HepG2 (cell line): ENCODE measurements around the gene THRA. TPM values are rescaled to one million over a fixed set of nuclear protein-coding genes. Genes with fewer than 3 reads are reported as not detected.

Experiments
- ATAC-seq: fragments of 200-7000 bp; cut with Tn5 transposase; 3 replicates; pipeline ENCODE4 v1.9.1; 2020; ENCODE audit warnings: mild to moderate bottlenecking, moderate library complexity
- BruUV-seq: library from RNA; stranded (reverse); fragments of 400-500 nt; replicated peaks from 2 replicates; lab custom pipeline; 2021; lab: Mats Ljungman, UMichigan
- CTCF ChIA-PET: fragments of 300-600 bp; formaldehyde crosslinking; extraction: SDS; loops from one replicate; lab custom pipeline; 2021; ENCODE audit warnings: low total read pairs, inconsistent platforms, low intra/inter-chr PET ratio; lab: Yijun Ruan, JAX
- POLR2A ChIA-PET: fragments of 350-600 bp; sonication (Branson Sonifier 250); formaldehyde crosslinking; loops from one replicate; lab custom pipeline; 2020; ENCODE audit warnings: antibody characterized with exemption, inconsistent platforms; lab: Yijun Ruan, JAX
- DNase-seq: peaks from one replicate; pipeline ENCODE4 v3.0.0-alpha.2; 2015; ENCODE audit warnings: low spot score
- FAIRE-seq: peaks from 3 replicates; lab custom pipeline; 2011; peaks lifted over from hg19 to GRCh38; lab: Jason Lieb, UNC
- H2AFZ ChIP-seq: one replicate; pipeline ENCODE4 v1.6.1; 2011; ENCODE audit warnings: low read length, inconsistent platforms
- H3K27ac ChIP-seq: fragments of 300-600 bp; 3 replicates; pipeline ENCODE4 v1.8.0; 2011; ENCODE audit warnings: mixed run types, mild to moderate bottlenecking, mixed read lengths, low read length, inconsistent platforms; ENCODE audit not compliant: insufficient read depth; ENCODE audit errors: extremely low read length
- H3K27me3 ChIP-seq, 2 experiments: fragments of 200-600 bp in 1 of 2; 2 replicates in 1 of 2; 3 replicates in 1 of 2; pipeline versions ENCODE4 v1.6.0 to v1.8.0; 2011; ENCODE audit warnings: low read length in 2 of 2, mild to moderate bottlenecking in 2 of 2, moderate library complexity in 2 of 2, inconsistent platforms in 1 of 2; ENCODE audit not compliant: insufficient read depth in 2 of 2, control insufficient read depth in 1 of 2
- H3K36me3 ChIP-seq, 2 experiments: fragments of 200-600 bp in 1 of 2; replicated peaks in 1 of 2; 2 replicates in 1 of 2; 3 replicates in 1 of 2; pipeline versions ENCODE4 v1.5.1 to v1.8.0; 2011; ENCODE audit warnings: low read length in 2 of 2, inconsistent platforms in 1 of 2; ENCODE audit not compliant: insufficient read depth in 2 of 2, control insufficient read depth in 1 of 2
- H3K4me1 ChIP-seq: 2 replicates; pipeline ENCODE4 v1.5.1; 2012; ENCODE audit warnings: low read length, inconsistent platforms; ENCODE audit not compliant: insufficient read depth
- H3K4me2 ChIP-seq: 2 replicates; pipeline ENCODE4 v1.6.0; 2011; ENCODE audit warnings: low read depth, low read length, inconsistent platforms
- H3K4me3 ChIP-seq, 3 experiments: fragments of 200-600 bp in 1 of 3; sonication (generic), shearing (Covaris generic) in 1 of 3; replicated peaks in 1 of 3; 2 replicates each; pipeline ENCODE4 v1.5.1; 2011 to 2016; ENCODE audit warnings: low read length in 3 of 3, inconsistent platforms in 2 of 3, low read depth in 2 of 3, mild to moderate bottlenecking in 2 of 3, control low read depth in 1 of 3, mixed read lengths in 1 of 3; ENCODE audit not compliant: insufficient read depth in 1 of 3
- H3K79me2 ChIP-seq: one replicate; pipeline ENCODE4 v1.6.1; 2011; ENCODE audit warnings: low read length, inconsistent platforms; ENCODE audit not compliant: insufficient read depth
- H3K9ac ChIP-seq: 2 replicates; pipeline ENCODE4 v1.6.0; 2011; ENCODE audit warnings: mild to moderate bottlenecking, low read depth, low read length, inconsistent platforms; ENCODE audit not compliant: insufficient read depth
- H3K9me3 ChIP-seq: 2 replicates; pipeline ENCODE4 v1.5.1; 2012; ENCODE audit warnings: mild to moderate bottlenecking, low read length
- H4K20me1 ChIP-seq: 2 replicates; pipeline ENCODE4 v1.6.0; 2011; ENCODE audit warnings: inconsistent platforms, mild to moderate bottlenecking, low read length, moderate library complexity; ENCODE audit not compliant: insufficient read depth
- BCL6 ChIP-seq: IDR thresholded peaks from 2 replicates; pipeline ENCODE4 v1.6.1; 2016; ENCODE audit warnings: missing genetic modification reagents, missing compliant biosample characterization
- EEA1 ChIP-seq: sonication (generic); formaldehyde crosslinking; IDR thresholded peaks from 2 replicates; pipeline ENCODE4 v1.5.1; 2020; ENCODE audit warnings: mild to moderate bottlenecking, missing genetic modification reagents, borderline replicate concordance
- FOSL2 ChIP-seq: sonication (generic); formaldehyde crosslinking; IDR thresholded peaks from 2 replicates; pipeline ENCODE4 v1.4.0; 2020; ENCODE audit warnings: missing genetic modification reagents
- HCFC1 ChIP-seq: fragments of 150-350 bp; IDR thresholded peaks from 2 replicates; pipeline ENCODE4 v1.6.1; 2014; ENCODE audit warnings: low read depth, low read length
- HNF4A ChIP-seq: sonication (generic); formaldehyde crosslinking; IDR thresholded peaks from 2 replicates; pipeline ENCODE4 v1.4.0; 2020; ENCODE audit warnings: missing genetic modification reagents
- JUN ChIP-seq: sonication (generic); formaldehyde crosslinking; IDR thresholded peaks from 2 replicates; pipeline ENCODE4 v1.4.0; 2020; ENCODE audit warnings: mild to moderate bottlenecking, missing genetic modification reagents
- MAFG ChIP-seq: sonication (generic); formaldehyde crosslinking; IDR thresholded peaks from 2 replicates; pipeline ENCODE4 v1.5.1; 2020; ENCODE audit warnings: mild to moderate bottlenecking, missing genetic modification reagents
- MED8 ChIP-seq: sonication (generic); formaldehyde crosslinking; IDR thresholded peaks from 2 replicates; pipeline ENCODE4 v1.8.1; 2023; ENCODE audit warnings: mild to moderate bottlenecking, missing genetic modification reagents; ENCODE audit not compliant: insufficient replicate concordance
- MXD4 ChIP-seq: IDR thresholded peaks from 2 replicates; pipeline ENCODE4 v1.6.1; 2016; ENCODE audit warnings: mild to moderate bottlenecking, missing biosample characterization, missing genetic modification reagents
- NFYB ChIP-seq: sonication (generic); formaldehyde crosslinking; IDR thresholded peaks from 2 replicates; pipeline ENCODE4 v1.4.0; 2020; ENCODE audit warnings: missing genetic modification reagents
- PAF1 ChIP-seq: IDR thresholded peaks from 2 replicates; pipeline ENCODE4 v1.6.1; 2016; ENCODE audit warnings: missing genetic modification reagents, missing compliant biosample characterization
- SOX5 ChIP-seq: IDR thresholded peaks from 2 replicates; pipeline ENCODE4 v1.6.1; 2016; ENCODE audit warnings: borderline replicate concordance
- SPEN ChIP-seq: sonication (generic); formaldehyde crosslinking; IDR thresholded peaks from 2 replicates; pipeline ENCODE4 v1.5.1; 2020; ENCODE audit warnings: low read depth, mild to moderate bottlenecking, missing genetic modification reagents
- SRF ChIP-seq: IDR thresholded peaks from 2 replicates; pipeline ENCODE4 v1.6.1; 2011; ENCODE audit warnings: mild to moderate bottlenecking, low read depth, low read length, moderate library complexity
- TARDBP ChIP-seq: sonication (generic); formaldehyde crosslinking; IDR thresholded peaks from 2 replicates; pipeline ENCODE4 v1.8.0; 2022; ENCODE audit warnings: mild to moderate bottlenecking, missing genetic modification reagents
- ZNF138 ChIP-seq: sonication (generic); formaldehyde crosslinking; IDR thresholded peaks from 2 replicates; pipeline ENCODE4 v1.5.0; 2020; ENCODE audit warnings: mild to moderate bottlenecking, low read depth, missing genetic modification reagents
- ZNF24 ChIP-seq: fragments of 450-650 bp; IDR thresholded peaks from 2 replicates; pipeline ENCODE4 v1.6.1; 2017; ENCODE audit warnings: antibody characterized with exemption, mild to moderate bottlenecking
- ZSCAN29 ChIP-seq: sonication (generic); formaldehyde crosslinking; conservative IDR thresholded peaks from 2 replicates; pipeline ENCODE4 v1.4.0; 2020; ENCODE audit warnings: mild to moderate bottlenecking, missing genetic modification reagents
- ZXDC ChIP-seq: sonication (generic); formaldehyde crosslinking; IDR thresholded peaks from 2 replicates; pipeline ENCODE4 v1.5.0; 2020; ENCODE audit warnings: mild to moderate bottlenecking, missing genetic modification reagents
- whole genome bisulfite sequencing: methylation state at CpG from one replicate; pipeline ENCODE4 v1.1.6; 2017; ENCODE audit warnings: low lambda C conversion rate; 5-methylcytosine and 5-hydroxymethylcytosine counted together
- in situ Hi-C: cut with HindIII; loops from 2 replicates; pipeline ENCODE4 v1.10.0; 2017; ENCODE audit warnings: low pct_unique_long_range_greater_than_20kb; ENCODE audit not compliant: extremely low pct_ligation_motif_present
- intact Hi-C: fragments of 100-400 bp; cut with micrococcal nuclease; formaldehyde crosslinking; loops from one replicate; pipeline ENCODE4 v1.10.0; 2022; ENCODE audit not compliant: unreplicated experiment
- polyA plus RNA-seq, 8 experiments: library from polyadenylated mRNA; depleted of rRNA in 3 of 8; stranded (reverse) in 7 of 8; unstranded in 1 of 8; fragments of >200 nt; fragmentation: Illumina TruSeq in 4 of 8; extraction: Trizol in 4 of 8; gene quantifications; 2 replicates each; pipeline versions ENCODE4 v1.2.1 to v1.2.3, GENCODE V29; 2011 to 2016; ENCODE audit warnings: low read depth in 4 of 8, missing spikeins in 1 of 8, mixed read lengths in 1 of 8; ENCODE audit not compliant: insufficient read depth in 1 of 8
- total RNA-seq, 5 experiments: library from RNA; depleted of rRNA; stranded (reverse); fragments of >200 nt; fragmentation: Illumina TruSeq; extraction: Trizol; gene quantifications; 2 replicates each; pipeline ENCODE4 v1.2.3, GENCODE V29; 2016; ENCODE audit warnings: low read depth in 1 of 5
- TF ChIP-seq, protein P1 (sequence below), 2 experiments: sonication (generic) in 1 of 2; formaldehyde crosslinking in 1 of 2; IDR thresholded peaks; 2 replicates each; pipeline versions ENCODE4 v1.4.0 to v1.6.1; 2018 to 2020; ENCODE audit warnings: missing genetic modification reagents in 2 of 2, borderline replicate concordance in 1 of 2, low read depth in 1 of 2, mild to moderate bottlenecking in 1 of 2, missing biosample characterization in 1 of 2

The THRA gene
- total and polyA plus RNA-seq, 2 of the 13 experiments (the other 11 are each of a cell fraction or from before 2014, with no cell fraction given), result 8.0 to 9.9 TPM

DNA sequence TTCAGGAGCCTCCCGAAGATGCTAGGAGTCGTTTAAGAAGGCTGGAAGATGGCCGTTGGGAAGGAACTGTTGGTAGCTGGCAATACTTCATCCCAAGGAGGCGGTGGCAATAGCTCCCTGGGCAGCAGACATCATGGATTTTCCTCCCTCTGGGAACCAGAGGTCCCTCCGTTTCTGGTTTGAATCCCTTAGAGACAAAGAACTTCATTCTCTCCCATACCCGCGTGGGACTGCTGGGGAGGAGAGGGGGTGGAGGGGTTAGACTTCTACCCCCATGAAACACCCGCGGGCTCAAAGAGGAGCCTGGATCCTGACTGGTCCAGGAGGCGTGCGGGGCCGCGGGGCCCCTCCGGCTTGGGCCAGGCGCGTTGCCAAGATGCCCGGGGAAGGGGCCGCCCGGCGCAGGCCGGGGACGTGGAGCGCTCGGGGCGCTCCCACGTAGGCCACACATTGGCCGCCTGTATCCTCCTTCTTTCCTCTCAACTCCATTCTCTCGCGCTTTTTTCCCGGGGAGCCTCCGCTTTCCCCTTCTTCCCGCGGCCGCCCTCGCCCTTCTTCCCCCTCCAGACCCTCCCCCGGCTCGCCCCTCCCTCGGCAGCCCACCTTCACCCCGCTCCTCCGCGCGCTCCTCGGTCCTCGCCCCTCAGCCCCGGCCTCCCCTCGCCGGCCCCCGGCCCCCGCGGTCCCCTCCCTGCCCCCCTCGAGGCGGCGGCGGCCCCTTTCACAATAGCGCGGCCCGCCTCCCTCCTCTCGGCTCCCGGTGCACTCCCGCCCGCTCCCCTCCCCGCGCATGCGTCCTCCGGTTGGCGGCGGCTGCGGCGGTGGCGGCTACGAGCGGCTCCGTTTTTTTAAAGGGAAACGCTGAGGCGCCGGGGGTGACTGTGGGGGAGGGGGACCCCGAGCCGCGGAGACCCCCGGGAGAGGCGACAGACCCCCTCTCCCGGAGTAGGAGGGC, 58.7 kb downstream of the THRA start, which contains the start of gene MSL1:
MSL1 (plus strand) TSS at position 791 of the 955 bp plus-strand sequence. CDS start 642 bp downstream, outside the sequence.
- Histone ChIP-seq H3K9me3 (no peaks in the 10 kb centered on the region), H3K27me3 (no peaks in the 10 kb centered on the region; a peak in 1 of 5 replicates), H3K4me2 (peak within 1 kb of the TSS; percentile 93), H3K79me2 (peaks cover 52% of the 10 kb centered on the region), H3K9ac (peak within 1 kb of the TSS; percentile 97), H4K20me1 (peaks cover 26% of the 10 kb centered on the region), H2AFZ (no peak within 1 kb of the TSS), H3K27ac (peak within 1 kb of the TSS; percentile 77), H3K4me1 (peaks cover 45% of the 10 kb centered on the region), H3K4me3 (peak within 1 kb of the TSS; percentile 91 to 98 (median 97)), H3K36me3 (peaks cover 6 to 7% of the 10 kb centered on the region in 2 experiments)
- under 1% methylated on average over 65 of the region's 82 CpGs for WGBS
- ChIA-PET CTCF (interaction anchor here (2.0 kb wide), 1 partner anchor 8 kb away, joined by 12 read pairs; no protein-coding TSS in a partner anchor), POLR2A (interaction anchor here (0.9 to 11.1 kb wide), 9 partner anchors 9 to 141 kb away, joined by 3 to 150 read pairs (median 5); partner anchors contain the start of genes CASC3, MED24, NR1D1 and PSMD3)
- peak; percentile 21 for FAIRE-seq
- TSS peak; percentile 83 for BruUV-seq
- peak; percentile 70 for DNase-seq
- ATAC-seq, result peak; percentile 70
- intact Hi-C loops, result no loop called here
- in situ Hi-C loops, result no loop called here
- TF ChIP-seq ZNF24, result no peak
- TF ChIP-seq TARDBP (CRISPR knock-in tag), result peak; percentile 37; the same call in 1 of the 2 replicates
- no peak for TF ChIP-seq ZNF138
- no peak for TF ChIP-seq SRF
- TF ChIP-seq EEA1, result 0 out of 2 replicates have a peak, but pooled peaks have one; percentile 21
- TF ChIP-seq ZXDC, result no peak
- TF ChIP-seq SPEN (CRISPR knock-in tag), result peak; percentile 59
- TF ChIP-seq, protein P1, sequence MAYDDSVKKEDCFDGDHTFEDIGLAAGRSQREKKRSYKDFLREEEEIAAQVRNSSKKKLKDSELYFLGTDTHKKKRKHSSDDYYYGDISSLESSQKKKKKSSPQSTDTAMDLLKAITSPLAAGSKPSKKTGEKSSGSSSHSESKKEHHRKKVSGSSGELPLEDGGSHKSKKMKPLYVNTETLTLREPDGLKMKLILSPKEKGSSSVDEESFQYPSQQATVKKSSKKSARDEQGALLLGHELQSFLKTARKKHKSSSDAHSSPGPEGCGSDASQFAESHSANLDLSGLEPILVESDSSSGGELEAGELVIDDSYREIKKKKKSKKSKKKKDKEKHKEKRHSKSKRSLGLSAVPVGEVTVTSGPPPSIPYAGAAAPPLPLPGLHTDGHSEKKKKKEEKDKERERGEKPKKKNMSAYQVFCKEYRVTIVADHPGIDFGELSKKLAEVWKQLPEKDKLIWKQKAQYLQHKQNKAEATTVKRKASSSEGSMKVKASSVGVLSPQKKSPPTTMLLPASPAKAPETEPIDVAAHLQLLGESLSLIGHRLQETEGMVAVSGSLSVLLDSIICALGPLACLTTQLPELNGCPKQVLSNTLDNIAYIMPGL (CRISPR knock-in tag; IDR thresholded peaks at IDR 0.05; ENCODE audit: borderline replicate concordance in 1 of 2, low read depth in 1 of 2), result peak; percentile 43 to 58; a peak in 2 of 4 replicates
- TF ChIP-seq MXD4 (CRISPR knock-in tag), result no peak
- peak; percentile 61 for TF ChIP-seq MED8 (CRISPR knock-in tag)
- 0 out of 2 replicates have a peak, but pooled peaks have one; percentile 12 for TF ChIP-seq HCFC1
- no peak for TF ChIP-seq JUN
- peak; percentile 43 for TF ChIP-seq BCL6 (CRISPR knock-in tag)
- TF ChIP-seq NFYB (CRISPR knock-in tag), result 0 out of 2 replicates have a peak, but pooled peaks have one; percentile 13
- TF ChIP-seq HNF4A (CRISPR knock-in tag), result no peak
- no peak; the same call in 1 of the 2 replicates for TF ChIP-seq FOSL2 (CRISPR knock-in tag)
- no peak for TF ChIP-seq MAFG (CRISPR knock-in tag)
- peak; percentile 12; the same call in 1 of the 2 replicates for TF ChIP-seq SOX5
- no peak for TF ChIP-seq ZSCAN29 (CRISPR knock-in tag)
- no peak for TF ChIP-seq PAF1 (CRISPR knock-in tag)
